Ureter (tissue), 1 donor: ENCODE results near the gene RIN3. TPM values are rescaled to one million over a fixed set of nuclear protein-coding genes. Genes with fewer than 3 reads are reported as not detected.
A peak's percentile ranks its signal among the peaks of the same experiment; 100 is the strongest.

Experiments
- DNase-seq: peaks from one replicate; pipeline ENCODE4 v3.0.0-alpha.2; 2020; ENCODE audit warnings: low spot score
- total RNA-seq: library from RNA; stranded (reverse); gene quantifications from one replicate; pipeline ENCODE4 v1.2.4, GENCODE V29; 2023
- donor health status: DM: yes; HTN: yes; CAD: no.

The RIN3 gene
- total RNA-seq, 1 donor from 2014 or later: 27.3 TPM

DNA sequence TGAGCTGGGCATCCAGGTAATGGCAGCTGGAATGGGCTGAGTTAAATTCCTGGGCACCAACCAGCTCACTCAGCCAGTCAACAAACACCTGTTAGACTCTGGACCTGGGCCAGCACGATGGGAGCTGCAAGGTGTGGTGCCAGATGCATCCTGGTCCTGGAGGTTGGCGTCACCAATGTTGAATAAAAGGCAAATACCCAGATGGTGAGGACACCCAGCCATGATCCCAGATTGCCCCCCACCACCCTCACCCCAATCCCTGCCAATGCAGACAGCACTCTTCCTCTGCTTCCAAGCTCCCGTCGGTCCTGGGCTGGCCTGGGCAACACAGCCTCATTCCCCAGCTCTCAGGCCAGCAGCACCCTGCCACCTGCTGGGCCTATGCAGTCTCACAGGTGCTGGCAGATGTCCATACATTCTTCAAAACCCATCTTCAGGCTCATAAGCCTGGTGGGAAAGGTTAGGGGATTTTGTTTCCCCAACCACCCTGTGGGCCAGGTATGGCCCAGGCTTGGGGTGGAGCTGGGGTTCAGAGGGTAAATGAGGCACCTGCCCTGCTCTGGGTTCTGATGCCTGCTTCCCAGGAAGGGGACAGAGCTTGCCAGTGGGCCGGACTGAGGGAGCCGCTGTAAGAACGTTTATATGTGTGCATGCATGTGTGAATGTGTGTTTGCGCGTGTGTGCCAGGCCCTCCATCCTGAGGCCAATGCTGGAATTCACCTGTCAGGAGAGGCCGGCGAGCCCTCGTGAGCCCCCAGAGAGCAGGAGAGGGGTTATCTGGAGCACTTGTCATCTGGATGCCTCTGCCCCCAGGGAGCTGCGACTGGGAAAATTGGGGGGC lies 176.8 kb downstream of the RIN3 start:
- no peak for DNase-seq

DNA sequence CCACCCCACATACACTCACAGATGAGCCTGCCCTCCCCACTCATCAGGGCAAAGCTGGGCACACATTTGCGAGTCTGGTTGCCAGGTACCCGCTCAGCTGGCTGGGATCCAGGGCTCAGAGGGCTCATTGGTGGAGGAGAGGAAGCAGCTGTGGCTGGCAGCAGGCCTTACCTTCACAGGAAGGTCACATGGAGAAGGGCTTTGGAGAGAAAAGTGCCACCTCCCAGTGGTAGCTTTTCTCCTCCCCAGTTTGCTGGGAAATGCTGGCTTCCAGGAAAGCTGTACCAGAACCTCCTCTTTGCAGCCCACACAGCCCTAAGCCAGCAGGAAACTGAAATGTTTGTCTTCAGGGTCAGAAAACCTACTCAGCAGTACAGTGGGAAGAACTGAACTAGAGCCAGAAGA lies 179.2 kb downstream of the RIN3 start:
- peak; percentile 76 for DNase-seq

DNA sequence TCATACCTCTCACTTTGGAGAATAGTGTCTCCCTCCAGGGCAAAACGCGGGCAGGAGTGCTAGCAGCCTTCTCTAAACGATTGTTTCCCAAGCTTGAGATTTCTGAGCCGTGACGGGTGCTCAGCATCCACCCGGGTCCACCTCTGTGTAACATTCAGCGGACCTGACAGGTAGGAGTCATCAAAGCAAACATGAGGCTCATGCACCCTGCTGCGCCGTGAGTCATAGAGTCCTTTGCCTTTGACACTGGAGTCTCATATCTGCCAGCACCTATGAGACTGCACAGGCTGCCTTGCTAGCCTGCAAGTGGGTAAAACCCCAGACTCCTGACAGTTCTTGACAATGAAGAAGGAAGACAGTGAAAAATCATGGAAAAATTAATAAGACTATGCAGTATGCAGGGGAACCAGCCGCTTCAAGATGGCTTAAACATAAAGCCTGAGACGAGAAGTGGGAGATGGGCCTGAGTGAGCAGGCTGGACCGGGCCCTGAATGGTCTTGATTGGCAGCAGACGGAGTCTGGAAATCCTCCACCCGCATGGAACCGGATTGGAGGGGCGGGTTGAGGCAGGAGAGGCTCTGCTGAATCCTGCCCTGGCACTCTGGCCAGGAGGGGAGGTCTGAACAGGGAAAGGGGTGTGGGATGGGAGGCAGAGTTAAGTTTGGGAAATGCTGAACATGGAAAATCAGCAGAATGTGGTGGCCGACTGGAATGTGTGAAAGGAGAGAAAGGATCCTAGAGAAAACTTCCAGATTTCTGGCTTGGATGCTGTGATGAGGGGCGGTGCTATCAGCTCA lies 180.6 kb downstream of the RIN3 start:
- DNase-seq: no peak

DNA sequence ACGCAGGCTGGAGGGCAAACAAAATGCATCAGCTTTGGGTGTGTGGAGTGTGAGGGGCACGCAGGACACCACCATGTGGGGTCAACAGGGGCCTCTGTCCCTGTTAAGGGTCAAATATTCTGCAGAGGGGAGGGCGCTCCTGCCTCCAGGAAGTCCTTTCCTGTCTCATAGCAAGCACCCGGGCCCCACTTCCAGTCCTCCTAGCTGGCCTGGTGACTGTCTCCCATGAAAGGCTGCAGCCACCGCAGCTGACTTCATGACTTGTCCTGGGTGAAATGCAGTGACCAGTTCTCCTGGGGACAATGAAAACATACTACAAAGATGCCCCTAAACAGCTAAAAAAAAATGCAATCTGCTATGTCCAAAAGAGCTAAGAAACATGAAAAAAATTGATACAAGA lies 181.2 kb downstream of the RIN3 start:
- DNase-seq: no peak

DNA sequence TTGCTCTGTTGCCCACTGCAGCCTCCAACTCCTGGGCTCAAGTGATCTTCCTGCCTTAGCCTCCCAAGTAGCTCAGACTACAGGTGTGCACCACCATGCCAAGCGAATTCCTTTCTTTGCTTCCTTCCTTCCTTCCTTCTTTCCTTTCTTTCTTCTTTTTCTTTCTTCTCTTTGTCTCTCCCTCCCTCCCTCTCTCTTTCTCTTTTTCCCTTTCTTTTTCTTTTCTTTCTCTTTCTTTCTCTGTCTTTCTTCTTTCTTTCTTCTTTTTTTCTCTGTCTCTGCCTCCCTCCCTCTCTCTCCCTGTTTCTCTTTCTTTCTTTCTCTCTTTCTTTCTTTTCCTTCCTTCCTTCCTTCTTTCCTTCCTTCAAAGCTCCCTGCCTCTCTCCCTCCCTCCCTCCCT lies 182.0 kb downstream of the RIN3 start:
- no peak for DNase-seq

DNA sequence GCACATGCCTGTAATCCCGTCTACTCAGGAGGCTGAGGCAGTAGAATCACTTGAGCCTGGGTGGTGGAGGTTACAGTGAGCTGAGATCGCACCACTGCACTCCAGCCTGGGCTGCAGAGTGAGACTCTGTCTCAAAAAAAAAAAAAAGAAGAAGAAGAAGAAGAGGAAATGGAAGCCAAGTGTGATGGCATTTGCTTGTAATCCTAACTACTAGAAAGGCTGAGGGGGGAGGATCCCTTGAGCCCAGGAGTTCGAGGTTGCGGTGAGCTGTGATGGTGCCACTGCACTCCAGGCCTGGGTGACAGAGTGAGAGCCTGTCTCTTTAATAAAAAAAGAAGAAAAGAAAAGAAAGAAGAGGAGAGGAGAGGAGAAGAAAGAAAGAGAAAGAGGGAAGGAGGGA lies 182.8 kb downstream of the RIN3 start:
- DNase-seq: no peak

DNA sequence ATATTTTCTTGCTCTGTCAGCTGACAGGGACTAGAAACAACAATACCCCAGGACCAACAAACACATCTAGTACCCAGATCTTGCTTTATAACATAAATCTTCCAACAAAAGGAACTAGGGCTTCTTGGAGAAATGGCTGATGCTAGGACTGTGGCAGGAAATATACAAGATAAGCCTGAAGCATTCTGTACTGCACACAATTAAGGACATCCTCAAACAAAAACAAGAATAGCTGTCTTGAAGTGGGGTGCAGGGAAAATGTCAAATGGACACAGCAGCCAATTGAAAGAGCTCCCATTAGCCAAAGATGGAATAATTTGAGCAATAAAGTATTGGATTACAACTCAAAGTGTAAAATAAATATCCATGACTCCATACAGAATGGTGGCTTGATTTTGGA lies 184.8 kb downstream of the RIN3 start:
- no peak for DNase-seq

DNA sequence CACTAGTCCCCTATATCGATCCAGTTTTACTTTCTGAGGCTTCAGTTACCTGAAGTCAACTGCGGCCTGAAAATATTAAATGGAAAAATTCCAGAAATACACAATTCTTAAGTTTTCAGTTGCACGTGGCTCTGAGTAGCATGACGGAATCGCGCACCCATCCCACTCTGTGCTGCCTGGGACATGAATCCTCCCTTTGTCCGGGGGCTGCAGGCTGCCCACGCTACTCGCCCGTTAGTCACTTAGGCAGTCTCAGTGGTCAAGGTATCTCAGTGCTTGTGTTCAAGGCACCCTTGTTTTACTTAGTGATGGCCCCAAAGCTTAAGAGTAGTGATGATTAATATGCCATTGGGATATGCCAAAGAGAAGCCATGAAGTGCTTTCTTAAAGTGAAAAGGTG lies 188.2 kb downstream of the RIN3 start:
- DNase-seq: no peak

DNA sequence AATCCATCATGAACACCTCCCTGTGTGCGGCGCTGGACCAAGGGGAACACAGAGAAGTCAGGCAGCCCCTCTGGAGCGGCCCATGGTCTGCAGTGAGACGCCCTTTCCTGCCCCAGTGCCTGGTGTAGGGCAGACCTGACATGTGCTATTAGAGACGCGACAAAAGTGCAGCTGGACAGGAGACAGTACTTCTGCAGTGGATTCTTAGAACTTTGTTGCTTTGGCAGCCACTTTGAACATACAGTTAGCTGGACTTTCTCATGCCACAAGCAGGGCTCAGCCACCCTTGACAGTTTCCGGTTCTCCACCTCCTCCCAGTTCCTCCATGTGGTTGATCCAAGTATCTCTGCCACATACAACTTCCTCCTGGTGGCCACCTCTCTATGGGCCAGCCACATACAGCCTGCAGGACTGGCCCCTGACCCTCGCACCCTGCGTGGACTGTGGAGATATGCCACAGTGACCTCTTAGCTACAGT lies 188.9 kb downstream of the RIN3 start:
- DNase-seq: no peak

DNA sequence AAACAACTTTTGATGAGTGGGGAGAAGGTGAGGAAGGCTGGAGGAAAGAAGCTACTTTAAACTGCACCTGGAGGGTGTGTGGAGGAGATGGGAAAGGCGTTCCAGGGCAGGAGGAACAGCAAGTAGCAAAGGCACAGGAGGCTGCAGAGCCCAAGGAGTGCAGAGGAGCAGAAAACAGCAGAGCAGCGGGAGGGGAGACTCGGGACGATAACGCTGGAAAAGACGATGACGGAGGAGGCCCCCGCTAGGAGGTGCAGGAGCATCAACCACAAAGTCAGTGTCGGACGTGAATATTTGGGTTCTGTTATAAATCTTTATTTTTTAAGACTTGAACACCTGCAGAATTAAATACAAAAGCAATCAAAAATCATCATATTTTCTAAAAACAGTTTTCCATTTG lies 189.9 kb downstream of the RIN3 start:
- no peak for DNase-seq

DNA sequence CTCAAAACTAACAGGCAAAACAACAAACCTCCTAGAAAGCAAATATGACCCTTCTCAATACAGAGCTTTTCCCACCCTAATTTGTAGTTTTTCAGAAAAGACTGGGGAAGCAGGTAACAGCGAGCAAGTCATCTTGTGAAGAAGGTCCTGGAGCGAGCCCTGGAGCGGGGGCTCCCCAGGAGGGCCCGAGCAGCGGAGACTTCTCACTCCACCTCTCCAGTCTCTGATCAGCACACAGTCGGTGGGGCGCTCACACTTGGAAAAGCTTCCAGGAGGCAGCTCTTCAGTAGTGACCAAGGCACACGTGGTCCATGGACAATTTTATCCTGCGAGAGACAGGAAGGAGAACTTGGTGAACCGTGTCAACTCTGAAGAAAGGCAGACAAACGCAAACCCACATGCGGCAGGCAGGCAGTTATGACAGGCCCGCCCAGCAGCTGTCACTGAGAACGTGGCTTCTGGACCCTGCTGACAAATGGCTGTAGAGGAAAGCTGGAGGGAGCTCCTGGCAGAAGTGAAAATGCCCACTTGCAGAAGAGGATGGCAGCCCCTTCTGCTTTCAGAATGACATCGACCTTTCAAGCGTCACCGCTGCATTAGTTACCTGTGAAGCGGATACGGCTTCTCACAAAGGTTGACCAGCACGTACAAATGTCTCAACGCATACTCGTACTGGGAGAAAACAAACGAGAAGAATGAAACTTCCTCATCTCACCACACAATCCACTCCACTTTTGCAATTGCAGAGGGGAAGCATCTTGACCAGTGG lies 190.6 kb downstream of the RIN3 start:
- DNase-seq: no peak

DNA sequence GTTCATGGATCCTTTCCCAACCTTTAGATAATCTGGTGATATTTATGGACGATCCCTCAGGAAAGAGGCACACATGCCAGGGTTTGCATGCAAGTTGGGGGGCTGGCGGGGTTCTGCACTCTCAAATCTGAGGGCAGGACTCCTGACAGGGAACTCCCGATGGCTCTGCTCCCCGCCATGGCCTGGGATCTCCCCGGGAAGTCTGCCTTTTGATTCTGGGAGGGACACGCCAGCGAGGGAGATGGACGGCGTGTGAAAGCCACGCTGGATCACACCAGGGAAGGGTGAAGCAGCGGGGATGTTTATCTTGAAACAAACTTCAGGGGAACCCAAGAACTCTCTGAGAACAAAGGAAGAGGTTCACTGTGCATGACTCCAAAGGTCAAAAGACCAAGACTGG lies 191.2 kb downstream of the RIN3 start:
- DNase-seq: no peak

DNA sequence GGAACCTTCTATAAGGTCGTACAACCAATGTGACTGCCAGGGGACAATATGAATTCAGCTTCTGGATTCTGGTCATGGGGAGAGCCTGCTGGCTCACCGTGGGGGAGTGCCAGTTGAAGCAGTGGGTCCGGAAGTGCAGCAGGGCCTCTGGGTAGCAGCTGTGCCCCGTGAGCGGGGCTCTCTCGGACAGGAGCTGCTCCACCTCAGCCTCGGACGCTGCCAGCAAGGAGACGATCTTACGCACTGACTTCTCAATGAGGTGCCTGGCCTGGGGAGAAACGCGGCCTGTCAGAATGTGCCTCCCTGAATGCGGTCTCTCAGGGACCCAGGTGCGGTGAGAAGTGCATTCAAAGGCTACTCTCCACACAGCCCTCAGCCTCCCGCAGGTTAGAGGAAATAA lies 192.8 kb downstream of the RIN3 start:
- no peak for DNase-seq

DNA sequence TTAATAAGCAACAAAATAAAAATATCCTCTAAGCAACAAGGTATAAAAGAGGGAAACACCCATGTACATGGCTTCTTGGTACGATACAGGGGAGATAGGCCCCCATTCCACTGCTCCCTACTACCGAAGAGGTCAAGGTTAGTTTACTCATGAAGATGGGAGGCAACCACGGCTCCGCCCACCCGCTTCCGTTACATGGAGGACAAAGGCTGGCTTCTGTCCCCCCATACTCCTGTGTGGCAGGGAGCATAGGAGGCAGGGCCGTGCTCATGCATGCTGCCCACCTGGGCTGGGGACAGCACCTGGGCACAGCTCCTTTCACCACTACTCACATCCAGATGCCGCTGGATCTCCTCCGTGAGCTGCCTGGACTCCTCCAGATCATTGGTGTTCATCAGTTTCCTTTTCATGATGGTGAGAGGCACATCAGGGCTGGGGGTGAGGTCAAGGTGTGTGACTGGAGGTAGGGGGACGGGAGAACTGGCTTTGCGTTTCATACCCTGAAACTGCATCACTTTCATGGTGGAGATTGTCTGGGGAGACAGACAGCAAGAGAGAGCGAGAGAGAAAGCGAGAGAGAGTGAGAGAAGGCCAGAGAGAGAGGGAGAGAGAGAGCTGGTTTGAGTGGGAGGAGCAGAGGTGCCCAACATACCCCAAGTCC lies 195.9 kb downstream of the RIN3 start:
- no peak for DNase-seq

DNA sequence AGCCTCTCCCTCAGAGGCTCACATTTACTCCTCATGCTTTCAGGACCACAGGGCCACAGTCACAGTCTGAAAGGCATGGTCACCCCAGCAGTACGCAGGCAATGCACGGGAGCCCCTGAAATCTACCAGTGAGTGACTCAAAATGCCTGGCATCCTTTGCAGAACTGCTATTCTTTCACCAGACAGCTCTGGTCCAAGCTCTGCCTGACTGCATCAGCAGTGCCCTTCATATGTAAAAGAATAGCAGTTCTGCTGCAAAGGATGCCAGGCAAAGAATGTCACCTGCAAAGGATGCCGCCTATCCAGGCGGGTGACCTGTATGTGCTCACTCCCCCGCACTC lies 196.4 kb downstream of the RIN3 start:
- no peak for DNase-seq

DNA sequence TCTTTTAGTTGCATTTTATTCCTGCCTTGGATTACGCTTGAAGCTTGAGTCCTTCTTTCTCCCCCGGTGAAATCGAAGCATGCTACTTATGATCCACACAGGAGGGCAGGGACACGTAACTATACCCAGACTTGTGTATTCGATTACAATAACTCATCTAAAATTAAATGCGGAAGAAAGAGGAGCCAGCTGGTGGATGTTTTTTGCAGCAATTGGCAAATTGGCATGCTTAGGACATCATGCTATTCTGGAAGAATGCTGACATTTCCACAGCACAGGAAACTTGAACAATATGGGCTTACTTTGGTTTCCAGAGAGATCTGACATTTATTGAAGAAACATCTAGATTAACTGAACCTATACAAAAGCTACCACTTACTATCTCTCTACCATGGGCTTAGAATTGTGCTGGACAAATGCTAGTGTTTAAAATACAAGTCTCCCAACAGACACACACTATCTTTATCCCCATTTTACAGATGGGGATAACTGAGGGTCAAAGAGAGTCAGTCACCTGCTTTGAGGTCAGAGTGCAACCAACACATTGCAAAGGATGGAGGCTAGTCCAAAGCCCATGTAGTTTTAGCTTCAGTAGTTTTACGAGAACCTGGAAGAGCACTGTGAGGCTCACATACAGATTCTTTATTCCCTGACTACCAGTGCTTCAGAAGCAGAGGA lies 198.5 kb downstream of the RIN3 start:
- DNase-seq: no peak

DNA sequence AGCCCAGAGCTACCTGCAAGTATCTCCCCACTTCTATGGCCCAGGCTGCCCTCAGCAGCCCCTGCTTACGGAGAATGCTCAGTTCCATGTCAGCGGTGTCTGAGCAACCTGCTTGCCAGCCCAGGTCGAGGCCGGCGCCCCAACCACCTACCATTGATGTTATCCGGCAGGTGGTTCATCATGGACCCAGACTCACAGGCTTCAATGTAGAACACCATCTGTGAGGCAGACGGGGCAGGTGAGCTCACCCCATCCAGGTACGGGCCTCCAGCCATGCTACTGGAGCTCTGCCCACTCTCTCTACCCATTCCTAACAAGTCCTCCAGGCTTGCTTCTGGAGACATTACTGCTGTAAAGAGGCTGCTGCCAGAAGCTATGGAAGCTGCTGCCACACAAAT lies 199.1 kb downstream of the RIN3 start:
- DNase-seq: no peak

DNA sequence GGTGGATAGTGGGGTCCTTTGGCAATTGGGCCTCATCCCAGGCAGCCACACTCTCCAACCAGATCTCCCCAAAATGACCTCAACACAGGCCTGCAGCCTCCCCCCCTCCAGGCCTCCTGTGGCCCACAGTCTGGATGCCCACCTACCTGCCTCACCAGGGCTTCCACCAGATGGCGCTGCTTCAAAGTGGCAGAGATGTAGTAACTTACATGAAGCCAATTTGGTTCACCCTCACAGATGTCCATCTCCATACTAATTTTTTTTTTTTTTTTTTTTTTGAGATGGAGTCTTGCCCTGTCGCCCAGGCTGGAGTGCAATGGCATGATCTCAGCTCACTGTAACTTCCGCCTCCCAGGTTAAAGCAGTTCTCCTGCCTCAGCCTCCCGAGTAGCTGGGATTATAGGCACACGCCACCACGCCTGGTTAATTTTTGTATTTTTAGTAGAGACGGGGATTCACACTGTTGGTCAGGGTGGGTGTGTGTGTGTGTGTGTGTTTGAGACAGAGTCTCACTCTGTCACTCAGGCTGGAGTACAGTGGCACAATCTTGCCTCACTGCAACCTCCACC lies 201.2 kb downstream of the RIN3 start:
- peak; percentile 77 for DNase-seq

DNA sequence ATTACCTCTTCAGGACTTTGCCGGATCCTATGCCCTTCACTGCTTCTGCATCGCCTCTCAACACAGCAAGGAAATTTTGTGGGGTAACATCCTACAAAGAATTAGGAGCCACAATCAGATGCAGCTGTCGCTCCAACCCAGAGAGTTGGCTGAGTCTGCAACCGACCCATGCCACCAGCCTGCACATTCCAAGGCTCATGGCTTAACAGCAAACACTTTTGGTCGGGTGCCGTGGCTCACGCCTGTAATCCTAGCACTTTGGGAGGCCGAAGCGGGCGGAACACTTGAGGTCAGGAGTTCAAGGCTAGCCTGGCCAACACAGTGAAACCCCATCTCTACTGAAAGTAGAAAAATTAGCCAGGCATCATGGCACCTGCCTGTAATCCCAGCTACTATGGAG lies 202.6 kb downstream of the RIN3 start:
- no peak for DNase-seq

DNA sequence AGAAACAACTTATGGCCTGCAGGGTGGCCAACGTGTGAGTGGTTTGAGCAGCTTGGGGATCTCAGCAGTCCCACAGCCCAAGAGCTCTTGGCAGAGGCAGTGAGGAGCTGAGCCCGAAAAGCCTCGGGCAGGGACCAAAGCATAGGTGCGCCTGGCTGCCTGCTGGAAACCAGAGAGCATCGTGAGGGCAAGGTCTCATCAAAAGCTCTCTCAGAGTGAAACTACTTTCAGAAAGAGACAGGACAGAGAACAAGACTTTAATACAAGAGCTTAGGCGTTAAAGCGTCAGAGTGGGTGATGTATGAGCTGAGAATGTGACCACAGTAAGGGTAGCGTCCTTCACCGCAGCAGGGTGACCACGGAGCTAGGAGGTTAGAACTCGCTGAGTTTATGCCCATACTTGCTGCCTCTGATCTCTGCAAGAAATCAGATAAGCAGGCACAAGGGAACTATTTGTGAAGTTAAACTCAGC lies 204.0 kb downstream of the RIN3 start:
- no peak for DNase-seq

DNA sequence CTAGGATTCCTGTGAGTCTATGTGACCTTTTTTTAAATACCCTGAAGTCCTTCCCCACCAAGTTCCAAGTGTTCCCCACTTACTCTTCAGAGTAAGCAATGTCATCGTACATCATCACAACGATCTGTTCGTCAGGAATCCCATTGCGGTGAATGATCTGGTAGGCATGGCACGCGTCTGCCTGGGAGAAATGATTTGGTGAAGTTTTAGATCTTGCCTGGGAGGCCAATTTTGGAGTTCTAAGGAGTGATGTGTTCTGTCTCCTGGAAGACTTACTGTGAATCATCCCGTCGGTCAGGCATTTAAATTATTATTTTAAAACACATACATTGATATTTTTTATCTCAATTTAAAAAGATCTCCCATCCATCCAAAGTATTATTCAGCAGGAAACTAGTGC lies 205.1 kb downstream of the RIN3 start:
- no peak for DNase-seq
